WI38 (cell line): Measurements from ENCODE around the gene ZMYM4.
"Not testable (repeated sequence)": the region's sequence is repeated elsewhere in the genome, so short reads cannot be mapped to it uniquely, and the experiment has no call there.

Source experiments
- H3K4me3 ChIP-seq: 2 replicates; pipeline ENCODE4 v1.5.1; 2011; ENCODE audit warnings: low read depth, mild to moderate bottlenecking, control low read depth, low read length
- TF ChIP-seq, protein P1 (sequence below): IDR thresholded peaks from 2 replicates; pipeline ENCODE4 v1.5.1; 2012; ENCODE audit warnings: low read depth, mild to moderate bottlenecking, control low read depth, low read length

The ZMYM4 gene

DNA sequence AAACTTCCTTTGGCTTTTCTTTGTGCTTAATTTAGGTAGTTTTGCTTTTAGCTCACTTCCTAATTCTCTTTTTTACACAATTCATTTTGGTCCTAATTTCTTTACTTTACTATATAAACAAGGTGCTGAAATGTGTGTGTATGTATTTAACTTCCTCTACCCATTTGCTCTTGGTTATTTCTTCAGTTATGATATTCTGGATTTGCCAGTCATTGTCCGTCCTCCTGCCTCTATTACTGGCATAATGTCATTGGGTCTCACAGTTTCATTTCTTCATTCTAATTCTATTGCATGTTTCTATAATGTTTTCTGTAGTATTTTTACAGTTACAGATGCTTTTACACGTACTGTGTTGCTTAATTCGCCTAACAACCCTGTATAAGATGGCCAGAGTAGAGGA lies 96.2 kb downstream of the ZMYM4 start:
- no peak overlapping the region for H3K4me3 ChIP-seq
- TF ChIP-seq, protein P1, sequence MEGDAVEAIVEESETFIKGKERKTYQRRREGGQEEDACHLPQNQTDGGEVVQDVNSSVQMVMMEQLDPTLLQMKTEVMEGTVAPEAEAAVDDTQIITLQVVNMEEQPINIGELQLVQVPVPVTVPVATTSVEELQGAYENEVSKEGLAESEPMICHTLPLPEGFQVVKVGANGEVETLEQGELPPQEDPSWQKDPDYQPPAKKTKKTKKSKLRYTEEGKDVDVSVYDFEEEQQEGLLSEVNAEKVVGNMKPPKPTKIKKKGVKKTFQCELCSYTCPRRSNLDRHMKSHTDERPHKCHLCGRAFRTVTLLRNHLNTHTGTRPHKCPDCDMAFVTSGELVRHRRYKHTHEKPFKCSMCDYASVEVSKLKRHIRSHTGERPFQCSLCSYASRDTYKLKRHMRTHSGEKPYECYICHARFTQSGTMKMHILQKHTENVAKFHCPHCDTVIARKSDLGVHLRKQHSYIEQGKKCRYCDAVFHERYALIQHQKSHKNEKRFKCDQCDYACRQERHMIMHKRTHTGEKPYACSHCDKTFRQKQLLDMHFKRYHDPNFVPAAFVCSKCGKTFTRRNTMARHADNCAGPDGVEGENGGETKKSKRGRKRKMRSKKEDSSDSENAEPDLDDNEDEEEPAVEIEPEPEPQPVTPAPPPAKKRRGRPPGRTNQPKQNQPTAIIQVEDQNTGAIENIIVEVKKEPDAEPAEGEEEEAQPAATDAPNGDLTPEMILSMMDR, result no peak

DNA sequence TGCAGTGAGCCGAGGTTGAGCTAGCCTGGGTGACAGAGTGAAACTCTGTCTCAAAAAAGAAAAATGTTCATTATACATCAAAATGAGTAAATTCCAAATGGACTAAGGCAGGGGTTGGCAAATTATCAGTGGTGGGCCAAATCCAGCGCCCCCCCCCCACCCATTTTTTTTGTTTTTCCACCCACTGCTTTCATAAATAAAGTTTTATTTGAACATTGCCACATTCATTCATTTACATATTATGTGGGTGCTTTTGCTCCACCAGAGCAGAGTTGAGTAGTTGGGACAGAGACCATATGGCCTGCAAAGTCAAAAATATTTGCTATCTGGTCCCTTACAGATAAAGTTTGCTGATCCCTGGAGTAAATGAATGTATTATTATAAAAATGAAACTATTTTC lies 99.4 kb downstream of the ZMYM4 start:
- no peak overlapping the region for H3K4me3 ChIP-seq
- TF ChIP-seq, protein P1, result no peak

DNA sequence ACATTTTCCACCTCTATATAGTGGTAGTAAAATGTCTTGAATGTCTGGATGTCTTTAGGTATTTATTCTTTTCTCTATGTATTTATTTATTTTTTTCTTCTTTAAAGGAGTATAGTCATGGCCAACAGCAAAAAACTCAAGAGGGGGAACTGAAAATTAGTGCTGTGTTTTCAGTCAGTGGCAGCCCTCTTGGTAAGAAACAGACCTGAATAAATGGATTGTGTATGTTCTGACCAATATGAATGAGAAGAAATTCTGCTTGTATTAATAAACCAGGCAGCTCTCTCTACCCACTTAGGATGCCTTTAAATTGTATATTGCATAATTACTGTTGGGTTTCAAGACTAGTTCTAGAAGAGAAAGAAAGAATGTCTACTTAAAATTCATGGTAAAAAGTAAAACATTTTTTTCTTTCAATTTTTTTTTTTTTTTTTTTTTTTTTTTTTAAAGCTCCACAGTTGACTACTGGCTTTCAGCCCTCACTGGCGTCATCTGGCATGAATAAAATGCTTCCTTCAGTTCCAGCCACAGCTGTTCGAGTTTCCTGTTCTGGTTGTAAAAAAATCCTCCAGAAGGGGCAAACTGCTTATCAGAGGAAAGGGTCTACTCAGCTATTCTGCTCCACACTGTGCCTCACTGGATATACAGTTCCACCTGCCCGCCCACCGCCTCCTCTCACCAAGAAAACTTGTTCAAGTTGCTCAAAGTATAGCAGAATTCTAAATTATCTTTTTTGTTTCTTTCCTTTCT lies 101.6 kb downstream of the ZMYM4 start:
- TF ChIP-seq, protein P1, result no peak
- no peak overlapping the region for H3K4me3 ChIP-seq

DNA sequence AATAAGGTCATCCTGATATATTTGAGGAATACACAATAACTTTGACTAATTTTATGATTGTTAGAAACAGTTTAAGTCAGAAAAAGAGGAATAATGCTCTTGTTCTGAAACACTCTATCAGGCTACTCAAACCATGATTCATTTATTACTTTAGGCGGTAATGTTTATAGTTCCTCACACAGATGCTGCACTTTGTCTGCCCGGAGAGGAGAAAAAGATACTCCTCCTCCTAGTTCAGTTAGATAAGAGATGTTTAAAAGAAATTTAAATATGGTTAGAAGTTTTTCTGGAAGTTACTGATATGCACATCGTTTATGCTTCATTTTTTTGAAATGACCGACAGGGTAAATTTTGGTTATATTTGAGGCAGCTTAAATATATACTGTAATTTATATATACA lies 103.0 kb downstream of the ZMYM4 start:
- no peak overlapping the region for H3K4me3 ChIP-seq
- TF ChIP-seq, protein P1, result no peak

DNA sequence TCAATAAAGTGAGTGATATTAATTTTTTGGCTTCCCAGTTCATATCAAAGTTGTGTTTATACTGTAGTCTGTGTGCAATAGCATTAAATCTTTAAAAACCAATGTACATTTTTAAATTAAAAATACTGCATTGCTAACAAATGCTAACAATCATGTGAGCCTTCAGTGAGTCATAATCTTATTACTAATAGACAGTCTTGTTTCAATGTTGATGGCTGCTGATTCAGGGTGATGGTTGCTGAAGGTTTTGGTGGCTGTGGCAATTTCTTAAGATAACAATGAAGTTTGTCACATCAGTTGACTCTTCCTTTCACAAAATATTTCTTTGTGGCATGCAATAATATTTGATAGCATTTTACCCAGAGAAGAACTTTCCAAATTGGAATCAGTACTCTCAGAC lies 109.0 kb downstream of the ZMYM4 start:
- no peak overlapping the region for H3K4me3 ChIP-seq
- TF ChIP-seq, protein P1, result no peak

DNA sequence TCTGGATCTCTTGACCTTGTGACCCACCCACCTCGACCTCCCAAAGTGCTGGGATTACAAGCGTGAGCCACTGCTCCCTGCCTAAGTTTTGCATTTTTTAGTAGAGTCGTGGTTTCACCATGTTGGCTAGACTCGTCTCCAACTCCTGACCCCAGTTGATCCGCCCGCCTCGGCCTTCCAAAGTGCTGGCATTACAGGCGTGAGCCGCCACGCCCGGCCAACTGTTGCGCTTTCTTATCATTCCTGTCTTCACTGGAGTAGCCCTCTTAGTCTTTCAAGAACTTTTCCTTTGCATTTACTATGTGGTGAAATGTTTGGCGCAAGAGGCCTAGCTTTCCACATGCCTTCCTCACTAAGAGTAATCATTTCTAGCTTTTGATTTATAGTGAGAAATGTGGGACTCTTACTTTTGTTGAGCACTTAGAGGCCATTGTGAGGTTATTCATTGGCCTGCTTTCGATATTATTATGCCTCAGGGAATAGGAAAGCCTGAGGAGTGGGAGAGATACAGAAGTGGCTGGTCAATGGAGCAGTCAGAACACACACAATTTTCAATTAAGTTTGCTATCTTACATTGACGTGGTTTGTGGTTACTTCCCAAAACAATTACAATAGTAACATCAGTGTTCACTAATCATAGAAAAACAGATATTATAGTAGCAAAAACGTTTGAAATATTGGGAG lies 111.0 kb downstream of the ZMYM4 start:
- H3K4me3 ChIP-seq, result no peak overlapping the region
- TF ChIP-seq, protein P1, result no peak

DNA sequence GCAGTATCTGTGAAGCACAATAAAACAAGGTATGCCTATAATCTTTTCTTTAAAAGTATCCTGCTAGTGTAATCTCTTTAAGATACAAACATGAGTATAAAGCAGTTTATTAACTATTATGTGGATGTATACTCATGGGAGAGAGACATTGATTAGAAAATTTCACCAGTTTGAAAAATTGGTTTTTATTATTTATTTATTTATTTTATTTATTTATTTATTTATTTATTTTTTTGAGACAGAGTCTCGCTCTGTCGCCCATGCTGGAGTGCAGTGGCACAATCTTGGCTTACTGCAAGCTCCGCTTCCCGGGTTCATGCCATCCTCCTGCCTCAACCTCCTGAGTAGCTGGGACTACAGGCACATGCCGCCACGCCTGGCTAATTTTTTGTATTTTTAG lies 111.6 kb downstream of the ZMYM4 start:
- not testable (repeated sequence) for H3K4me3 ChIP-seq
